Measurements from ENCODE around the gene ATXN10.

Gene ATXN10

GRCh38 chr22:45774001-45774670 is 102.5 kb downstream of the ATXN10 start:
- H3K27ac ChIP-seq, result no peak overlapping the region
- TF ChIP-seq CTCF (conservative IDR thresholded peaks at IDR 0.05), result no peak
- no peak for TF ChIP-seq ZFX (IDR thresholded peaks at IDR 0.05)

GRCh38 chr22:45775062-45775461 is 103.4 kb downstream of the ATXN10 start:
- no peak overlapping the region for H3K27ac ChIP-seq
- TF ChIP-seq ZFX (IDR thresholded peaks at IDR 0.05), result no peak
- TF ChIP-seq CTCF (conservative IDR thresholded peaks at IDR 0.05), result no peak

GRCh38 chr22:45775569-45776312 is 104.1 kb downstream of the ATXN10 start:
- no peak for TF ChIP-seq CTCF (conservative IDR thresholded peaks at IDR 0.05)
- TF ChIP-seq ZFX (IDR thresholded peaks at IDR 0.05), result no peak
- no peak overlapping the region for H3K27ac ChIP-seq

GRCh38 chr22:45776313-45776585 is 104.6 kb downstream of the ATXN10 start:
- H3K27ac ChIP-seq, result no peak overlapping the region
- TF ChIP-seq ZFX (IDR thresholded peaks at IDR 0.05) (no peak), CTCF (conservative IDR thresholded peaks at IDR 0.05) (no peak)

DNA sequence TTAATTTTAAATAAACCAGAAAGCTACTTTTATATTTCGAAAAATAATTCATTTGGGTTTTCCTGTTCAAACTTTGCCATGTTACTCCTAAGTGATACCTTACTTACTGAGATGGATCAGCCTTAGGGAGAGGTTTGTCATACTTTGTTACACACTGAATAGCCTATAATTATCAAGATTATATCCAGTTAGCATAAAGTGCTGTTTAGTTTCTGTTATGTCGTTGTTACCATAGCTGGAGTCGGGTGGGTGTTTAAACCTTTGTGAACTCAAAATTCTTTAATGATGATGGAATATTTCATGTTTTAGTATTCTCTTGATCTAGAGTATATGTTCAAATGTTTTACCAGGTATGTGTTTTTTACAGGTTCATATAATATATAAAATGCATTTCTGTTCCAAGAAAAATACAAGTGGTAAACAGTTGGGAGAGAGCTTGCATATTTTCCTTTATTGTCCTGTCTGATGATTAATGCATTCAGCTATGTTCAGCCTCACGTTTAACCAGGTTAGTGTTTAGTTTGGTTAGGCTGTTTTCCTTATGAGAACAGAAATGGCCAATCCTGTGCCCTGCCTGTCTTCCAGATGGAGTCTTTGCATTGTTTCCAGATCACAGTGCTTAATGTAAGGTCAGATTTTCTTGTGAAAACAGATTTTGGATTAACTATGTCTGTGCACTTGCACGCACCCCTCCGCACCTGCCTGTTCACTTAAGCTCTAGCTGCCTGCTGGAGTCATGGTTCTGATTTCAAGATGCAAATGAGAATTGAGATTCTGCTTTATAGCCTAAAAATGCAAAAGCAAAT is 105.6 kb downstream of the ATXN10 start:
- TF ChIP-seq ZFX (IDR thresholded peaks at IDR 0.05) (no peak), CTCF (conservative IDR thresholded peaks at IDR 0.05) (no peak)
- H3K27ac ChIP-seq, result no peak overlapping the region

DNA sequence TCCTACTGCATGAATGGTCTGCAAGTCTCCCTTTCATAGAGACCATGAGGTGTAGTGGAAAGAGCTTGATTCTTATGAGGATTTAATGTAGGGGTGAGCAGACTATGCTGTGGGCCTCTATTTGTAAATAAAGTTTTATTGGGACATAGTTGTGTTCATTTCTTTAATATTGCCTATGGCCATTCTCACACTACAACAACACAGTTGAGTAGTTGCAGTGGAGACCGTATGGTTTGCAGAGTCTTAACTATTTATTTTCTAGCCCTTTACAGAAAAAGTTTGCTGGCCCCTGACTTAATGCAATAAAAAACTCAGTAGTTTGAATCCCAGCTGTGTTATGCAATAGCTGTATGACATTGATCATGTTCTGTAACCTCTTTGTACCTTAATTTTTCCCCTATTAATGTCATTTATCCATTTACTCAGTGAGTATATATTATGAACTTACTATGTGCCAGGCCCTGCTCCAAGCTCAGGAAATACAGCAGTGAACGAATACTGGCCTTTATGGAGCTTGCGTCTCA is 106.3 kb downstream of the ATXN10 start:
- no peak for TF ChIP-seq ZFX (IDR thresholded peaks at IDR 0.05)
- TF ChIP-seq CTCF (conservative IDR thresholded peaks at IDR 0.05), result no peak

GRCh38 chr22:45781459-45781858 is 109.8 kb downstream of the ATXN10 start:
- H3K27ac ChIP-seq, result no peak overlapping the region
- no peak for TF ChIP-seq ZFX (IDR thresholded peaks at IDR 0.05)
- TF ChIP-seq CTCF (conservative IDR thresholded peaks at IDR 0.05), result no peak

More for the DNA sequence above, 106.3 kb downstream of the ATXN10 start:
- H3K27ac ChIP-seq, result no peak overlapping the region
